K562 (cell line): ENCODE data around the gene ZNF324B. TPM values are rescaled to one million over a fixed set of nuclear protein-coding genes. Genes with fewer than 3 reads are reported as not detected.

Source experiments
- ATAC-seq: fragments of 200-7000 bp; cut with Tn5 transposase; 3 replicates; pipeline ENCODE4 v1.9.1; 2020; ENCODE audit warnings: moderate library complexity
- BruUV-seq: library from RNA; stranded (reverse); fragments of 400-500 nt; replicated peaks from 2 replicates; lab custom pipeline; 2021; lab: Mats Ljungman, UMichigan
- CTCF ChIA-PET: fragments of 300-600 bp; formaldehyde crosslinking; extraction: SDS; loops from one replicate; lab custom pipeline; 2021; ENCODE audit warnings: low intra/inter-chr PET ratio; lab: Yijun Ruan, JAX
- POLR2A ChIA-PET: fragments of 300-600, 350-650 bp; sonication (Branson Sonifier 250); formaldehyde crosslinking; extraction: SDS; loops from one replicate; lab custom pipeline; 2021; ENCODE audit warnings: antibody characterized with exemption, inconsistent platforms; lab: Yijun Ruan, JAX
- DNase-seq, 4 experiments: peaks; one replicate each; pipeline versions ENCODE4 v3.0.0 to v3.0.0-alpha.2; 2011 to 2018; ENCODE audit warnings: low spot score in 3 of 4, mixed read lengths in 3 of 4; ENCODE audit errors: extremely low read depth in 1 of 4
- FAIRE-seq: peaks from 2 replicates; lab custom pipeline; 2011; peaks lifted over from hg19 to GRCh38; lab: Jason Lieb, UNC
- H2AFZ ChIP-seq: 2 replicates; pipeline ENCODE4 v1.6.0; 2011; ENCODE audit warnings: low read depth, low read length, control low read depth, inconsistent platforms
- H3K27ac ChIP-seq: fragments of 200-600 bp; 3 replicates; pipeline ENCODE4 v1.8.0; 2011; ENCODE audit warnings: low read depth, mild to moderate bottlenecking, control low read depth, inconsistent platforms, low read length, moderate library complexity, mixed read lengths; ENCODE audit errors: extremely low read depth
- H3K27me3 ChIP-seq, 2 experiments: fragments of 300-600 bp in 1 of 2; 2 replicates in 1 of 2; 3 replicates in 1 of 2; pipeline versions ENCODE4 v1.6.0 to v1.8.0; 2011; ENCODE audit warnings: inconsistent platforms in 2 of 2, low read length in 2 of 2, mild to moderate bottlenecking in 1 of 2, mixed read lengths in 1 of 2, moderate library complexity in 1 of 2; ENCODE audit not compliant: control insufficient read depth in 2 of 2, insufficient read depth in 2 of 2
- H3K36me3 ChIP-seq: fragments of 300-600 bp; 3 replicates; pipeline ENCODE4 v1.8.0; 2011; ENCODE audit warnings: mild to moderate bottlenecking, low read length, inconsistent platforms; ENCODE audit not compliant: control insufficient read depth, insufficient read depth
- H3K4me1 ChIP-seq, 2 experiments: fragments of 200-600 bp in 1 of 2; replicated peaks in 1 of 2; 2 replicates in 1 of 2; 3 replicates in 1 of 2; pipeline versions ENCODE4 v1.5.1 to v1.8.0; 2011; ENCODE audit warnings: inconsistent platforms in 2 of 2, low read length in 2 of 2, mild to moderate bottlenecking in 1 of 2, mixed read lengths in 1 of 2, moderate library complexity in 1 of 2; ENCODE audit not compliant: control insufficient read depth in 2 of 2, insufficient read depth in 2 of 2
- H3K4me2 ChIP-seq: 2 replicates; pipeline ENCODE4 v1.6.1; 2011; ENCODE audit warnings: low read length, control low read depth, inconsistent platforms, mixed read lengths; ENCODE audit not compliant: insufficient read depth
- H3K4me3 ChIP-seq: fragments of 200-600 bp; sonication (generic), shearing (Covaris generic); 2 replicates; pipeline ENCODE4 v1.5.1; 2016; ENCODE audit warnings: control low read depth, inconsistent platforms
- H3K79me2 ChIP-seq: fragments of 200-600 bp; 3 replicates; pipeline ENCODE4 v1.8.0; 2011; ENCODE audit warnings: low read length, inconsistent platforms; ENCODE audit not compliant: control insufficient read depth, insufficient read depth
- H3K9ac ChIP-seq, 2 experiments: 2 replicates each; pipeline versions ENCODE4 v1.6.0 to v1.6.1; 2011; ENCODE audit warnings: low read depth in 2 of 2, low read length in 2 of 2, control low read depth in 1 of 2, inconsistent platforms in 1 of 2, mild to moderate bottlenecking in 1 of 2, mixed read lengths in 1 of 2; ENCODE audit not compliant: insufficient read depth in 1 of 2
- H3K9me1 ChIP-seq: one replicate; pipeline ENCODE4 v1.6.0; 2011; ENCODE audit warnings: inconsistent platforms, mild to moderate bottlenecking, low read length, moderate library complexity; ENCODE audit not compliant: control insufficient read depth, insufficient read depth
- H3K9me3 ChIP-seq: replicated peaks from 2 replicates; pipeline ENCODE4 v1.5.1; 2011; ENCODE audit warnings: low read depth, low read length, inconsistent platforms; ENCODE audit not compliant: control insufficient read depth, insufficient read depth
- H4K20me1 ChIP-seq: replicated peaks from 2 replicates; pipeline ENCODE4 v1.6.1; 2011; ENCODE audit warnings: low read length, inconsistent platforms, mixed read lengths; ENCODE audit not compliant: control insufficient read depth, insufficient read depth
- POLR2A ChIP-seq: fragments of 450-650 bp; conservative IDR thresholded peaks from 2 replicates; pipeline ENCODE4 v1.6.1; 2016
- SUPT5H ChIP-seq: fragments of 450-650 bp; IDR thresholded peaks from 2 replicates; pipeline ENCODE4 v1.6.1; 2016
- TBL1XR1 ChIP-seq, 2 experiments: IDR thresholded peaks; 2 replicates each; pipeline ENCODE4 v1.6.1; 2012; ENCODE audit warnings: improper control_type of control experiment in 2 of 2, low read length in 2 of 2, mild to moderate bottlenecking in 1 of 2
- TCF7 ChIP-seq: sonication (generic); IDR thresholded peaks from 2 replicates; pipeline ENCODE4 v1.6.1; 2016; ENCODE audit warnings: antibody characterized with exemption, borderline replicate concordance
- WGBS: fragments of 100-300 bp; shearing (Covaris generic); methylation state at CpG from one replicate; pipeline ENCODE4 v1.1.6; 2016; ENCODE audit warnings: low coverage, mixed read lengths; ENCODE audit not compliant: insufficient coverage; ENCODE audit errors: missing lambda C conversion rate; 5-methylcytosine and 5-hydroxymethylcytosine counted together
- in situ Hi-C: fragments of 300-500 bp; cut with MboI; formaldehyde crosslinking; loops from 4 replicates; pipeline ENCODE4 v1.15.0; 2018; ENCODE audit warnings: inconsistent platforms, mixed read lengths
- intact Hi-C: fragments of 100-400 bp; cut with micrococcal nuclease; formaldehyde crosslinking; loops from 2 replicates; pipeline ENCODE4 v1.14.2; 2022
- polyA plus RNA-seq, 8 experiments: library from polyadenylated mRNA; depleted of rRNA in 4 of 8; stranded (reverse) in 5 of 8; unstranded in 3 of 8; fragments of >200 nt; fragmentation: Nextera tagmentation in 2 of 8; fragmentation: Illumina TruSeq in 1 of 8; extraction: Ambion mirVana in 2 of 8; extraction: Trizol in 1 of 8; gene quantifications; 2 replicates each; pipeline versions ENCODE4 v1.2.1 to v1.2.3, GENCODE V29; 2011 to 2014; ENCODE audit warnings: inconsistent platforms in 1 of 8, missing spikeins in 1 of 8
- total RNA-seq, 7 experiments: library from RNA; depleted of rRNA in 6 of 7; stranded (reverse); fragments of >200 nt in 6 of 7; fragmentation: Illumina TruSeq in 2 of 7; extraction: Trizol in 2 of 7; gene quantifications; 2 replicates each; pipeline versions ENCODE4 v1.2.1 to v1.2.3, GENCODE V29; 2011 to 2021; ENCODE audit warnings: low replicate concordance in 1 of 7

ZNF324B gene
- total and polyA plus RNA-seq, 9 of the 15 experiments (the other 6 are each of a cell fraction or from before 2014, with no cell fraction given), result 0.20 to 13.5 (median 5.7) TPM

DNA sequence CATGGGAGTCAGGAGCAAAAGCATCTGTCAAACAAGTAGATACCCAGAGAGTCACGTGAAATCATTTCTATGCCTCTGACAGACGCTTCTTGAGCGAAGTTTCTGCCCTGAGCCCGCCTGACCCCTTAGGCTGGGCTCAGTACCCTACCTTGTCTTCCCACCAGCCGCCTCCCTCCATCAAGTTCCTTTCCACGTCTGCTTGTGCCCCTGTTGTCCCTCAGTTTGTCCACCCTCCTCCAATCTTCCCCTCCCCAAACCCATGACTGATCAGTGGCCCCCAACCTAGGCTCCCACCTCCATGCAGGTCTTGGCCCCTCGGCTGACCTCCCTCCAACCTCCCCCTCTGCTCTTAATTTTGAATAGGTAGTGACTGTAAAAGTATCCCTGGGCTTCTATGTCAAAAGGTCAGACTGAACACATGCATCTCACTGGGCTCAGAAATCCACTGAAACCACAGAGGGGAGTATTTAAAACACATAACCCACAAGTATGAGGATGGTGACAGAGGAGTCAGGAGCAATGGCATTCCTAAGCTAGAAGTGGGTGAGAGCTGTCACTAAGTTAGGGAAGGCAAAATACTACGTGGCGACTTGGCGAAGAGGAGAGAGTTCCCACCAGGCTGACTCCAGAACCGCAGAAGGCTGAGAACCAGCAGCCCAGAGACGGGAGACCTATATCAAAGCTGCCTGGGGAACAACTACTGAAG lies 23.0 kb downstream of the ZNF324B start:
- H4K20me1 ChIP-seq, result 0 out of 2 replicates have a peak, but pooled peaks cover 9% of the 10 kb centered on the region
- in situ Hi-C loops (no loop called here), intact Hi-C loops (no loop called here)
- peaks cover 2% of the 10 kb centered on the region; the same call in 1 of the 3 replicates for H3K79me2 ChIP-seq
- peaks cover 40% of the 10 kb centered on the region; the same call in 2 of the 3 replicates for H3K36me3 ChIP-seq
- no peak overlapping the region for H2AFZ ChIP-seq
- peak in 1 of 2 experiments; percentile 46; a peak in 1 of 4 replicates for TF ChIP-seq TBL1XR1 (IDR thresholded peaks at IDR 0.05; ENCODE audit: low read length in 2 of 2)
- TF ChIP-seq SUPT5H, result peak; percentile 58
- no peak for TF ChIP-seq TCF7
- peak; percentile 55 for TF ChIP-seq POLR2A
- peak in 1 of 4 experiments; percentile 34 for DNase-seq
- BruUV-seq, result TSS peak; percentile 36
- FAIRE-seq, result no peak
- no peaks in the 10 kb centered on the region for H3K9me3 ChIP-seq
- peaks cover 2% of the 10 kb centered on the region for H3K9me1 ChIP-seq
- 0 out of 2 replicates have a peak overlapping the region, but pooled peaks have one; percentile 59 for H3K4me3 ChIP-seq
- H3K27ac ChIP-seq, result peak overlapping the region; percentile 92; the same call in 2 of the 3 replicates
- ChIA-PET POLR2A (interaction anchor here (0.8 to 2.1 kb wide), 4 partner anchors 8 to 45 kb away, joined by 3 to 7 read pairs (median 4); partner anchors contain the start of gene ZBTB45), CTCF (no interaction called here)
- peaks cover 26 to 40% of the 10 kb centered on the region in 2 experiments for H3K4me1 ChIP-seq
- 69% methylated on average over 12 of the region's 12 CpGs for whole genome bisulfite sequencing
- H3K4me2 ChIP-seq, result peak overlapping the region; percentile 90
- H3K9ac ChIP-seq, result peak overlapping the region; percentile 23 to 75; a peak in 3 of 4 replicates
- H3K27me3 ChIP-seq, result no peaks in the 10 kb centered on the region
- no peak for ATAC-seq
